B cell (primary cell): ENCODE measurements around the gene PIK3C2G. TPM values are rescaled to one million over a fixed set of nuclear protein-coding genes. Genes with fewer than 3 reads are reported as not detected.

Source experiments
- ATAC-seq: fragments of 200-7000 bp; cut with Tn5 transposase; one replicate; pipeline ENCODE4 v1.10.0; 2021; ENCODE audit warnings: low read depth, mild to moderate bottlenecking, moderate number of reproducible peaks, moderate library complexity
- CTCF ChIA-PET: fragments of 350-600 bp; sonication (Branson Sonifier 250); formaldehyde crosslinking; loops from one replicate; lab custom pipeline; 2021; ENCODE audit warnings: antibody characterized with exemption, inconsistent platforms; lab: Charles Lee
- POLR2A ChIA-PET: fragments of 350-600 bp; sonication (Branson Sonifier 250); formaldehyde crosslinking; loops from one replicate; lab custom pipeline; 2021; ENCODE audit warnings: antibody characterized with exemption; lab: Charles Lee
- DNase-seq: peaks from one replicate; pipeline ENCODE4 v3.0.0; 2013
- H2AFZ ChIP-seq: 2 replicates; pipeline ENCODE4 v1.6.1; 2012; ENCODE audit warnings: mild to moderate bottlenecking, low read depth, low read length; ENCODE audit not compliant: insufficient read depth, poor library complexity, severe bottlenecking
- H3K27ac ChIP-seq, 2 donors: 1 replicate in 1 of 2; 2 replicates in 1 of 2; pipeline ENCODE4 v1.5.1; 2012 to 2013; ENCODE audit warnings: low read length in 2 of 2, mild to moderate bottlenecking in 2 of 2, moderate library complexity in 1 of 2
- H3K27me3 ChIP-seq, 4 experiments: fragments of 200-600 bp in 1 of 4; sonication (generic) in 1 of 4; replicated peaks in 1 of 4; 1 replicate in 2 of 4; 2 replicates in 2 of 4; pipeline versions ENCODE4 v1.6.1 to v1.7.0; 2013 to 2016; ENCODE audit warnings: low read length in 3 of 4, mild to moderate bottlenecking in 2 of 4, mixed read lengths in 1 of 4, moderate library complexity in 1 of 4; ENCODE audit not compliant: insufficient read depth in 4 of 4, control insufficient read depth in 3 of 4; ENCODE audit errors: control extremely low read depth in 1 of 4
- H3K36me3 ChIP-seq, 2 experiments: replicated peaks in 1 of 2; 1 replicate in 1 of 2; 2 replicates in 1 of 2; pipeline versions ENCODE4 v1.6.1 to v1.7.1; 2013; ENCODE audit warnings: low read length in 1 of 2; ENCODE audit not compliant: insufficient read depth in 2 of 2, control insufficient read depth in 1 of 2; ENCODE audit errors: control extremely low read depth in 1 of 2, extremely low read depth in 1 of 2
- H3K4me1 ChIP-seq, 2 donors: fragments of 200-600 bp in 1 of 2; sonication (generic) in 1 of 2; 1 replicate in 1 of 2; 2 replicates in 1 of 2; pipeline versions ENCODE4 v1.5.1 to v1.6.1; 2013 to 2017; ENCODE audit warnings: low read length in 2 of 2; ENCODE audit not compliant: control insufficient read depth in 2 of 2, insufficient read depth in 2 of 2
- H3K4me2 ChIP-seq: replicated peaks from 2 replicates; pipeline ENCODE3; 2012; ENCODE audit warnings: mild to moderate bottlenecking, low read depth, low read length; ENCODE audit not compliant: poor library complexity, severe bottlenecking
- H3K4me3 ChIP-seq, 5 experiments: fragments of 200-600 bp in 1 of 5; sonication (generic) in 1 of 5; 1 replicate in 3 of 5; 2 replicates in 2 of 5; pipeline versions ENCODE4 v1.5.1 to v1.7.0; 2011 to 2016; ENCODE audit warnings: low read length in 4 of 5, mild to moderate bottlenecking in 4 of 5, low read depth in 2 of 5, control low read depth in 1 of 5, moderate library complexity in 1 of 5; ENCODE audit not compliant: insufficient read depth in 1 of 5; ENCODE audit errors: control extremely low read depth in 1 of 5, extremely low read depth in 1 of 5
- H3K79me2 ChIP-seq: fragments of 200-600 bp; sonication (generic); one replicate; pipeline ENCODE4 v1.6.0; 2016; ENCODE audit warnings: low read length; ENCODE audit not compliant: control insufficient read depth, insufficient read depth
- H3K9ac ChIP-seq: fragments of 200-600 bp; sonication (generic); 2 replicates; pipeline ENCODE4 v1.6.1; 2017; ENCODE audit warnings: mild to moderate bottlenecking, low read length, moderate library complexity
- H3K9me3 ChIP-seq, 3 donors: one replicate each; pipeline versions ENCODE4 v1.6.1 to v1.7.1; 2013; ENCODE audit warnings: low read length in 2 of 3; ENCODE audit not compliant: control insufficient read depth in 2 of 3, insufficient read depth in 1 of 3; ENCODE audit errors: control extremely low read depth in 1 of 3
- H4K20me1 ChIP-seq: 2 replicates; pipeline ENCODE4 v1.6.0; 2012; ENCODE audit warnings: mild to moderate bottlenecking, low read length; ENCODE audit not compliant: insufficient read depth, control insufficient read depth, poor library complexity, severe bottlenecking
- H3K27ac Mint-ChIP-seq: one replicate; pipeline ENCODE4 v1.8.0; 2021; ENCODE audit warnings: mixed read lengths
- H3K27me3 Mint-ChIP-seq: one replicate; pipeline ENCODE4 v1.8.0; 2021; ENCODE audit warnings: mixed read lengths
- H3K4me1 Mint-ChIP-seq: one replicate; pipeline ENCODE4 v1.8.0; 2021; ENCODE audit warnings: mixed read lengths
- H3K4me3 Mint-ChIP-seq: one replicate; pipeline ENCODE4 v1.8.0; 2021; ENCODE audit warnings: mixed read lengths
- H3K9me3 Mint-ChIP-seq: one replicate; pipeline ENCODE4 v1.8.0; 2022; ENCODE audit warnings: mixed read lengths; ENCODE audit not compliant: insufficient read depth
- EZH2 ChIP-seq: IDR thresholded peaks from 2 replicates; pipeline ENCODE4 v1.6.1; 2012; ENCODE audit warnings: borderline replicate concordance, low read depth, mild to moderate bottlenecking, moderate library complexity, low read length; ENCODE audit not compliant: insufficient read depth, poor library complexity, severe bottlenecking
- WGBS: methylation state at CpG from one replicate; pipeline ENCODE4 v1.1.5; 2013; ENCODE audit warnings: missing lambda C conversion rate; ENCODE audit not compliant: insufficient coverage; 5-methylcytosine and 5-hydroxymethylcytosine counted together
- intact Hi-C: fragments of 100-400 bp; cut with micrococcal nuclease; formaldehyde crosslinking; loops from one replicate; pipeline ENCODE4 v1.10.0; 2022
- polyA plus RNA-seq: library from polyadenylated mRNA; depleted of rRNA; stranded (reverse); fragments of >200 nt; gene quantifications from 2 replicates; pipeline ENCODE4 v1.2.3, GENCODE V29; 2012
- total RNA-seq, 2 donors: library from RNA; stranded (reverse); fragments of 120-200 nt in 1 of 2; gene quantifications; 1 replicate in 1 of 2; 2 replicates in 1 of 2; pipeline versions ENCODE4 v1.2.3 to v1.2.4, GENCODE V29; 2013 to 2022
- TF ChIP-seq, protein P1 (sequence below): fragments of 200-600 bp; IDR thresholded peaks from one replicate; pipeline ENCODE4 v1.8.0; 2022; ENCODE audit warnings: antibody characterized with exemption, mild to moderate bottlenecking

The PIK3C2G gene
- total and polyA plus RNA-seq, 2 donors (not counting 1 experiment from before 2014, with no cell fraction given) = not detected

DNA sequence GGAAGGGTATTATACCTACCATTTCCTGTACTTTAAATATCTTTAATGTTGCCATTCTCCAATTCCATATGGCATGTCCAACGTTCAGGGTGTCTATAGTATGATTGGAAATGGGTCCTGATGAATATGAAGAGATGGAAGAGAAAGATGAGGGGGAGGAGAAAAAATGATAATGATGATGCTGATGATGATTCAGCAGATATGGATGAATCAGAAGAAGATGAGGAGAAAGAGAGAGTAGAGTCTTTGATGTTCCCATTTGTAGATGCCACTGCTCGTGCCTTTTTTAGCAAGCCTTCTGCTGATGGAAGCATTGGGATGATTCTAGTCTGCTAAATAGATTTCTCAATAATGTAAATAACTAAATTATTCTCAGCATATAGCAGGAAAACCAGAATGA lies 163.5 kb downstream of the PIK3C2G start:
- Histone ChIP-seq H3K4me2 (no peak overlapping the region), H3K4me1 (no peaks in the 10 kb centered on the region), H2AFZ (no peak overlapping the region), H3K27me3 (no peaks in the 10 kb centered on the region), H4K20me1 (no peaks in the 10 kb centered on the region), H3K79me2 (no peaks in the 10 kb centered on the region), H3K4me3 (no peak overlapping the region), H3K27ac (no peak overlapping the region), H3K36me3 (no peaks in the 10 kb centered on the region), H3K9me3 (no peaks in the 10 kb centered on the region), H3K9ac (no peak overlapping the region)
- DNase-seq (no peak), ATAC-seq (no peak)
- no peak overlapping the region for H3K4me3 Mint-ChIP-seq
- TF ChIP-seq, protein P1, sequence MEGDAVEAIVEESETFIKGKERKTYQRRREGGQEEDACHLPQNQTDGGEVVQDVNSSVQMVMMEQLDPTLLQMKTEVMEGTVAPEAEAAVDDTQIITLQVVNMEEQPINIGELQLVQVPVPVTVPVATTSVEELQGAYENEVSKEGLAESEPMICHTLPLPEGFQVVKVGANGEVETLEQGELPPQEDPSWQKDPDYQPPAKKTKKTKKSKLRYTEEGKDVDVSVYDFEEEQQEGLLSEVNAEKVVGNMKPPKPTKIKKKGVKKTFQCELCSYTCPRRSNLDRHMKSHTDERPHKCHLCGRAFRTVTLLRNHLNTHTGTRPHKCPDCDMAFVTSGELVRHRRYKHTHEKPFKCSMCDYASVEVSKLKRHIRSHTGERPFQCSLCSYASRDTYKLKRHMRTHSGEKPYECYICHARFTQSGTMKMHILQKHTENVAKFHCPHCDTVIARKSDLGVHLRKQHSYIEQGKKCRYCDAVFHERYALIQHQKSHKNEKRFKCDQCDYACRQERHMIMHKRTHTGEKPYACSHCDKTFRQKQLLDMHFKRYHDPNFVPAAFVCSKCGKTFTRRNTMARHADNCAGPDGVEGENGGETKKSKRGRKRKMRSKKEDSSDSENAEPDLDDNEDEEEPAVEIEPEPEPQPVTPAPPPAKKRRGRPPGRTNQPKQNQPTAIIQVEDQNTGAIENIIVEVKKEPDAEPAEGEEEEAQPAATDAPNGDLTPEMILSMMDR = no peak
- no peak for TF ChIP-seq EZH2
- H3K27me3 Mint-ChIP-seq = no peaks in the 10 kb centered on the region
- H3K27ac Mint-ChIP-seq = no peak overlapping the region
- WGBS = 0% methylated on average over 1 of the region's 2 CpGs
- ChIA-PET POLR2A (no interaction called here), CTCF (no interaction called here)
- H3K4me1 Mint-ChIP-seq = no peaks in the 10 kb centered on the region
- intact Hi-C loops = no loop called here
- H3K9me3 Mint-ChIP-seq = peaks cover 3% of the 10 kb centered on the region

DNA sequence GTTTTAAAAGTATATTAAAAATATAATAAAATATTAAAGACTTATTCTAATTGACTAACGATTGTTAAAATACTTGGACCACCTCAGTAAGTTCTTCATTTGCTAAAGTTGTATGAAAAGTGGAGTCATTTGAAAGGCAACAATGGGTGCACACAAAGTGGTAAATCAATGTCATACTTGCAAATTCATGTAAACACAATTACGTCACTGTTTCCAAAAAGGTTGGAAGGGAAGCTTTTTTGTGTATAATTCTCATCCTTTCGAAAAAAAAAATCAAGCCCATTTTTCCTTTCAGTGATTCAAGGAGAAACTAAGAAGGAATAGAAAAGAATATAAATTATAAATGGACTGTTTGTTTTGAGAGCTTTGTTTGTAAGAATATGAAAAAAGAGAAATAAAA lies 166.2 kb downstream of the PIK3C2G start:
- H3K9ac ChIP-seq = no peak overlapping the region
- H3K4me2 ChIP-seq = no peak overlapping the region
- CTCF ChIA-PET = no interaction called here
- H3K4me3 ChIP-seq = no peak overlapping the region
- Mint-ChIP-seq H3K4me1 (no peaks in the 10 kb centered on the region), H3K27me3 (no peaks in the 10 kb centered on the region), H3K27ac (no peak overlapping the region), H3K4me3 (no peak overlapping the region), H3K9me3 (peaks cover 3% of the 10 kb centered on the region)
- no peak overlapping the region for H2AFZ ChIP-seq
- DNase-seq (no peak), ATAC-seq (no peak)
- POLR2A ChIA-PET = no interaction called here
- no peaks in the 10 kb centered on the region for H4K20me1 ChIP-seq
- no peaks in the 10 kb centered on the region for H3K9me3 ChIP-seq
- no peak overlapping the region for H3K27ac ChIP-seq
- no peaks in the 10 kb centered on the region for H3K4me1 ChIP-seq
- intact Hi-C loops = no loop called here
- H3K79me2 ChIP-seq = no peaks in the 10 kb centered on the region
- WGBS = no CpG with 5 or more reads among the region's 3 CpGs
- H3K27me3 ChIP-seq = no peaks in the 10 kb centered on the region
- no peaks in the 10 kb centered on the region for H3K36me3 ChIP-seq
- TF ChIP-seq, protein P1 = no peak
- TF ChIP-seq EZH2 = no peak
